Activated CD8-positive, alpha-beta memory T cell treated with anti-CD3 and anti-CD28 coated beads, Interleukin-2, amount 10 ng/mL, durations not matched to agents 7 days and 5 days (primary cell): ENCODE results near the gene RBM20. TPM values are rescaled to one million over a fixed set of nuclear protein-coding genes. Genes with fewer than 3 reads are reported as not detected.
A peak's percentile ranks its signal among the peaks of the same experiment; 100 is the strongest.

Experiments used
- ATAC-seq: fragments of 150-1000 bp; cut with Tn5 transposase; one replicate; pipeline ENCODE4 v1.10.0; 2021; ENCODE audit warnings: moderate library complexity
- CTCF ChIA-PET: fragments of 350-600 bp; sonication (Branson Sonifier 250); formaldehyde crosslinking; loops from one replicate; lab custom pipeline; 2021; ENCODE audit warnings: antibody characterized with exemption; lab: Charles Lee
- DNase-seq: peaks from one replicate; pipeline ENCODE4 v3.0.0-alpha.2; 2020
- H3K27ac Mint-ChIP-seq: one replicate; pipeline ENCODE4 v1.8.0; 2021; ENCODE audit warnings: mild to moderate bottlenecking, mixed read lengths
- H3K27me3 Mint-ChIP-seq: one replicate; pipeline ENCODE4 v1.8.0; 2021; ENCODE audit warnings: mixed read lengths
- H3K36me3 Mint-ChIP-seq: one replicate; pipeline ENCODE4 v1.8.0; 2021; ENCODE audit warnings: mild to moderate bottlenecking, mixed read lengths
- H3K4me1 Mint-ChIP-seq: one replicate; pipeline ENCODE4 v1.8.0; 2021; ENCODE audit warnings: mixed read lengths
- H3K4me3 Mint-ChIP-seq: one replicate; pipeline ENCODE4 v1.8.0; 2021; ENCODE audit warnings: mild to moderate bottlenecking, moderate library complexity, mixed read lengths
- H3K9me3 Mint-ChIP-seq: one replicate; pipeline ENCODE4 v1.8.0; 2022; ENCODE audit warnings: low read depth, mixed read lengths
- total RNA-seq, 2 experiments: library from RNA; stranded (reverse); gene quantifications; one replicate each; pipeline ENCODE4 v1.2.3, GENCODE V29; 2021

Gene RBM20
- total RNA-seq, 2 experiments from 2014 or later = 0.06 to 0.07 TPM

- no peak for ATAC-seq
- no peaks in the 10 kb centered on the region for H3K36me3 Mint-ChIP-seq
- peaks cover 29% of the 10 kb centered on the region for H3K4me1 Mint-ChIP-seq
- CTCF ChIA-PET = interaction anchor here (1.5 to 4.0 kb wide), 5 partner anchors 11 to 92 kb away, joined by 5 to 28 read pairs (median 15); no protein-coding TSS in a partner anchor
- DNase-seq = no peak
- H3K27me3 Mint-ChIP-seq = no peaks in the 10 kb centered on the region
- H3K4me3 Mint-ChIP-seq = no peak overlapping the region
- H3K9me3 Mint-ChIP-seq = no peaks in the 10 kb centered on the region
- H3K27ac Mint-ChIP-seq = no peak overlapping the region
These were observed 161.2 kb downstream of the RBM20 start for GRCh38 chr10:110805292-110805691.

- peaks cover 29% of the 10 kb centered on the region for H3K4me1 Mint-ChIP-seq
- ATAC-seq = no peak
- CTCF ChIA-PET = interaction anchor here (1.8 kb wide), 1 partner anchor 134 kb away, joined by 5 read pairs; no protein-coding TSS in a partner anchor
- no peak overlapping the region for H3K4me3 Mint-ChIP-seq
- H3K36me3 Mint-ChIP-seq = no peaks in the 10 kb centered on the region
- DNase-seq = no peak
- H3K27ac Mint-ChIP-seq = no peak overlapping the region
- H3K9me3 Mint-ChIP-seq = no peaks in the 10 kb centered on the region
- H3K27me3 Mint-ChIP-seq = no peaks in the 10 kb centered on the region
These were observed 162.2 kb downstream of the RBM20 start for GRCh38 chr10:110806335-110806734.

GRCh38 chr10:110808123-110808522 lies 164.0 kb downstream of the RBM20 start:
- no peak for DNase-seq
- Mint-ChIP-seq H3K9me3 (no peaks in the 10 kb centered on the region), H3K4me1 (peaks cover 17% of the 10 kb centered on the region), H3K27ac (no peak overlapping the region), H3K27me3 (no peaks in the 10 kb centered on the region), H3K4me3 (no peak overlapping the region), H3K36me3 (no peaks in the 10 kb centered on the region)
- no peak for ATAC-seq
- CTCF ChIA-PET = interaction anchor here (0.8 to 1.8 kb wide), 3 partner anchors 62 to 136 kb away, joined by 3 to 5 read pairs (median 3); no protein-coding TSS in a partner anchor

GRCh38 chr10:110808615-110809014 lies 164.5 kb downstream of the RBM20 start:
- DNase-seq = no peak
- ATAC-seq = no peak
- Mint-ChIP-seq H3K9me3 (no peaks in the 10 kb centered on the region), H3K27ac (no peak overlapping the region), H3K4me1 (peaks cover 12% of the 10 kb centered on the region), H3K27me3 (no peaks in the 10 kb centered on the region), H3K4me3 (no peak overlapping the region), H3K36me3 (no peaks in the 10 kb centered on the region)
- CTCF ChIA-PET = no interaction called here

GRCh38 chr10:110810625-110811024 lies 166.5 kb downstream of the RBM20 start:
- DNase-seq (no peak), ATAC-seq (no peak)
- Mint-ChIP-seq H3K9me3 (no peaks in the 10 kb centered on the region), H3K27ac (no peak overlapping the region), H3K4me3 (no peak overlapping the region), H3K27me3 (no peaks in the 10 kb centered on the region), H3K4me1 (no peaks in the 10 kb centered on the region), H3K36me3 (no peaks in the 10 kb centered on the region)
- CTCF ChIA-PET = no interaction called here

GRCh38 chr10:110811791-110812581 lies 167.8 kb downstream of the RBM20 start:
- no peak for DNase-seq
- Mint-ChIP-seq H3K4me1 (no peaks in the 10 kb centered on the region), H3K27ac (no peak overlapping the region), H3K4me3 (no peak overlapping the region), H3K9me3 (no peaks in the 10 kb centered on the region), H3K27me3 (no peaks in the 10 kb centered on the region), H3K36me3 (no peaks in the 10 kb centered on the region)
- CTCF ChIA-PET = interaction anchor here (0.8 to 1.1 kb wide), 2 partner anchors 8 to 9 kb away, joined by 3 read pairs; no protein-coding TSS in a partner anchor
- no peak for ATAC-seq

GRCh38 chr10:110812583-110812982 lies 168.4 kb downstream of the RBM20 start:
- no peaks in the 10 kb centered on the region for H3K36me3 Mint-ChIP-seq
- no peaks in the 10 kb centered on the region for H3K27me3 Mint-ChIP-seq
- no peak for DNase-seq
- H3K4me3 Mint-ChIP-seq = no peak overlapping the region
- CTCF ChIA-PET = interaction anchor here (1.1 kb wide), 1 partner anchor 9 kb away, joined by 3 read pairs; no protein-coding TSS in a partner anchor
- ATAC-seq = no peak
- H3K4me1 Mint-ChIP-seq = peaks cover 2% of the 10 kb centered on the region
- no peak overlapping the region for H3K27ac Mint-ChIP-seq
- H3K9me3 Mint-ChIP-seq = no peaks in the 10 kb centered on the region

GRCh38 chr10:110813743-110814472 lies 169.8 kb downstream of the RBM20 start:
- Mint-ChIP-seq H3K36me3 (no peaks in the 10 kb centered on the region), H3K9me3 (no peaks in the 10 kb centered on the region), H3K4me3 (no peak overlapping the region), H3K4me1 (peaks cover 4% of the 10 kb centered on the region), H3K27me3 (no peaks in the 10 kb centered on the region), H3K27ac (no peak overlapping the region)
- no peak for DNase-seq
- no peak for ATAC-seq
- CTCF ChIA-PET = interaction anchor here (1.0 kb wide), 1 partner anchor 88 kb away, joined by 3 read pairs; no protein-coding TSS in a partner anchor

GRCh38 chr10:110815354-110816004 lies 171.3 kb downstream of the RBM20 start:
- Mint-ChIP-seq H3K27ac (no peak overlapping the region), H3K36me3 (no peaks in the 10 kb centered on the region), H3K4me1 (peaks cover 4% of the 10 kb centered on the region), H3K9me3 (no peaks in the 10 kb centered on the region), H3K4me3 (no peak overlapping the region), H3K27me3 (no peaks in the 10 kb centered on the region)
- CTCF ChIA-PET = no interaction called here
- ATAC-seq = peak; percentile 30
- no peak for DNase-seq

- no peak overlapping the region for H3K27ac Mint-ChIP-seq
- CTCF ChIA-PET = no interaction called here
- no peaks in the 10 kb centered on the region for H3K36me3 Mint-ChIP-seq
These were observed 173.5 kb downstream of the RBM20 start for GRCh38 chr10:110817614-110818013.

GRCh38 chr10:110818311-110819256 lies 174.4 kb downstream of the RBM20 start:
- peaks cover 7% of the 10 kb centered on the region for H3K4me1 Mint-ChIP-seq
- H3K9me3 Mint-ChIP-seq = no peaks in the 10 kb centered on the region
- ATAC-seq (no peak), DNase-seq (no peak)
- no peak overlapping the region for H3K27ac Mint-ChIP-seq
- CTCF ChIA-PET = interaction anchor here (1.3 kb wide), 1 partner anchor 10 kb away, joined by 5 read pairs; no protein-coding TSS in a partner anchor
- no peaks in the 10 kb centered on the region for H3K27me3 Mint-ChIP-seq
- no peaks in the 10 kb centered on the region for H3K36me3 Mint-ChIP-seq
- no peak overlapping the region for H3K4me3 Mint-ChIP-seq

More at GRCh38 chr10:110817614-110818013, 173.5 kb downstream of the RBM20 start:
- ATAC-seq (no peak), DNase-seq (no peak)
- Mint-ChIP-seq H3K4me3 (no peak overlapping the region), H3K4me1 (peaks cover 7% of the 10 kb centered on the region), H3K27me3 (no peaks in the 10 kb centered on the region), H3K9me3 (no peaks in the 10 kb centered on the region)

- Mint-ChIP-seq H3K27ac (no peak overlapping the region), H3K27me3 (no peaks in the 10 kb centered on the region), H3K36me3 (no peaks in the 10 kb centered on the region), H3K4me1 (peaks cover 7% of the 10 kb centered on the region), H3K9me3 (no peaks in the 10 kb centered on the region), H3K4me3 (no peak overlapping the region)
- DNase-seq (no peak), ATAC-seq (no peak)
- CTCF ChIA-PET = no interaction called here
These were observed 176.2 kb downstream of the RBM20 start for GRCh38 chr10:110820321-110820814.
